K562 (cell line): ENCODE data around the gene NAA38. TPM values are rescaled to one million over a fixed set of nuclear protein-coding genes. Genes with fewer than 3 reads are reported as not detected.

Source experiments
- ATAC-seq: fragments of 200-7000 bp; cut with Tn5 transposase; 3 replicates; pipeline ENCODE4 v1.9.1; 2020; ENCODE audit warnings: moderate library complexity
- BruUV-seq: library from RNA; stranded (reverse); fragments of 400-500 nt; replicated peaks from 2 replicates; lab custom pipeline; 2021; lab: Mats Ljungman, UMichigan
- CTCF ChIA-PET: fragments of 300-600 bp; formaldehyde crosslinking; extraction: SDS; loops from one replicate; lab custom pipeline; 2021; ENCODE audit warnings: low intra/inter-chr PET ratio; lab: Yijun Ruan, JAX
- POLR2A ChIA-PET: fragments of 300-600, 350-650 bp; sonication (Branson Sonifier 250); formaldehyde crosslinking; extraction: SDS; loops from one replicate; lab custom pipeline; 2021; ENCODE audit warnings: antibody characterized with exemption, inconsistent platforms; lab: Yijun Ruan, JAX
- DNase-seq, 4 experiments: peaks; one replicate each; pipeline versions ENCODE4 v3.0.0 to v3.0.0-alpha.2; 2011 to 2018; ENCODE audit warnings: low spot score in 3 of 4, mixed read lengths in 3 of 4; ENCODE audit errors: extremely low read depth in 1 of 4
- FAIRE-seq: peaks from 2 replicates; lab custom pipeline; 2011; peaks lifted over from hg19 to GRCh38; lab: Jason Lieb, UNC
- H2AFZ ChIP-seq: 2 replicates; pipeline ENCODE4 v1.6.0; 2011; ENCODE audit warnings: low read depth, low read length, control low read depth, inconsistent platforms
- H3K27ac ChIP-seq: fragments of 200-600 bp; 3 replicates; pipeline ENCODE4 v1.8.0; 2011; ENCODE audit warnings: low read depth, mild to moderate bottlenecking, control low read depth, inconsistent platforms, low read length, moderate library complexity, mixed read lengths; ENCODE audit errors: extremely low read depth
- H3K27me3 ChIP-seq, 2 experiments: fragments of 300-600 bp in 1 of 2; 2 replicates in 1 of 2; 3 replicates in 1 of 2; pipeline versions ENCODE4 v1.6.0 to v1.8.0; 2011; ENCODE audit warnings: inconsistent platforms in 2 of 2, low read length in 2 of 2, mild to moderate bottlenecking in 1 of 2, mixed read lengths in 1 of 2, moderate library complexity in 1 of 2; ENCODE audit not compliant: control insufficient read depth in 2 of 2, insufficient read depth in 2 of 2
- H3K36me3 ChIP-seq: fragments of 300-600 bp; 3 replicates; pipeline ENCODE4 v1.8.0; 2011; ENCODE audit warnings: mild to moderate bottlenecking, low read length, inconsistent platforms; ENCODE audit not compliant: control insufficient read depth, insufficient read depth
- H3K4me1 ChIP-seq, 2 experiments: fragments of 200-600 bp in 1 of 2; replicated peaks in 1 of 2; 2 replicates in 1 of 2; 3 replicates in 1 of 2; pipeline versions ENCODE4 v1.5.1 to v1.8.0; 2011; ENCODE audit warnings: inconsistent platforms in 2 of 2, low read length in 2 of 2, mild to moderate bottlenecking in 1 of 2, mixed read lengths in 1 of 2, moderate library complexity in 1 of 2; ENCODE audit not compliant: control insufficient read depth in 2 of 2, insufficient read depth in 2 of 2
- H3K4me2 ChIP-seq: 2 replicates; pipeline ENCODE4 v1.6.1; 2011; ENCODE audit warnings: low read length, control low read depth, inconsistent platforms, mixed read lengths; ENCODE audit not compliant: insufficient read depth
- H3K4me3 ChIP-seq: fragments of 200-600 bp; sonication (generic), shearing (Covaris generic); 2 replicates; pipeline ENCODE4 v1.5.1; 2016; ENCODE audit warnings: control low read depth, inconsistent platforms
- H3K79me2 ChIP-seq: fragments of 200-600 bp; 3 replicates; pipeline ENCODE4 v1.8.0; 2011; ENCODE audit warnings: low read length, inconsistent platforms; ENCODE audit not compliant: control insufficient read depth, insufficient read depth
- H3K9ac ChIP-seq, 2 experiments: 2 replicates each; pipeline versions ENCODE4 v1.6.0 to v1.6.1; 2011; ENCODE audit warnings: low read depth in 2 of 2, low read length in 2 of 2, control low read depth in 1 of 2, inconsistent platforms in 1 of 2, mild to moderate bottlenecking in 1 of 2, mixed read lengths in 1 of 2; ENCODE audit not compliant: insufficient read depth in 1 of 2
- H3K9me1 ChIP-seq: one replicate; pipeline ENCODE4 v1.6.0; 2011; ENCODE audit warnings: inconsistent platforms, mild to moderate bottlenecking, low read length, moderate library complexity; ENCODE audit not compliant: control insufficient read depth, insufficient read depth
- H3K9me3 ChIP-seq: replicated peaks from 2 replicates; pipeline ENCODE4 v1.5.1; 2011; ENCODE audit warnings: low read depth, low read length, inconsistent platforms; ENCODE audit not compliant: control insufficient read depth, insufficient read depth
- H4K20me1 ChIP-seq: replicated peaks from 2 replicates; pipeline ENCODE4 v1.6.1; 2011; ENCODE audit warnings: low read length, inconsistent platforms, mixed read lengths; ENCODE audit not compliant: control insufficient read depth, insufficient read depth
- ATF7 ChIP-seq: fragments of 450-650 bp; IDR thresholded peaks from 2 replicates; pipeline ENCODE4 v1.7.1; 2014; ENCODE audit warnings: mild to moderate bottlenecking, moderate library complexity
- KLF13 ChIP-seq: fragments of 450-650 bp; IDR thresholded peaks from 2 replicates; pipeline ENCODE4 v1.6.1; 2016; ENCODE audit warnings: missing genetic modification characterization, low read depth, mild to moderate bottlenecking, missing compliant biosample characterization, moderate library complexity, borderline replicate concordance
- NCOA1 ChIP-seq: fragments of 450-650 bp; IDR thresholded peaks from 2 replicates; pipeline ENCODE4 v1.6.1; 2016; ENCODE audit warnings: low read depth
- NCOA2 ChIP-seq, 2 experiments: fragments of 450-650 bp; IDR thresholded peaks; 2 replicates each; pipeline ENCODE4 v1.6.1; 2018; ENCODE audit warnings: mild to moderate bottlenecking in 2 of 2, moderate library complexity in 1 of 2; ENCODE audit not compliant: partially characterized antibody in 2 of 2
- POLR2AphosphoS2 ChIP-seq: IDR thresholded peaks from 2 replicates; pipeline ENCODE4 v1.6.1; 2012; ENCODE audit warnings: low read length, improper control_type of control experiment
- SIX5 ChIP-seq, 2 experiments: IDR thresholded peaks; 2 replicates each; pipeline ENCODE4 v1.6.1; 2011; ENCODE audit warnings: low read length in 2 of 2, borderline replicate concordance in 1 of 2, low read depth in 1 of 2, mild to moderate bottlenecking in 1 of 2, moderate library complexity in 1 of 2; ENCODE audit not compliant: insufficient read depth in 1 of 2
- TRIM24 ChIP-seq, 2 experiments: fragments of 450-650 bp; IDR thresholded peaks; 2 replicates each; pipeline ENCODE4 v1.6.1; 2016
- ZNF133 ChIP-seq: fragments of 250-450 bp; sonication (Bioruptor Pico); IDR thresholded peaks from 2 replicates; pipeline ENCODE4 v1.4.0; 2020; ENCODE audit warnings: mild to moderate bottlenecking
- ZNF354B ChIP-seq: fragments of 250-450 bp; sonication (Bioruptor Pico); IDR thresholded peaks from 2 replicates; pipeline ENCODE4 v1.4.0; 2020
- ZNF408 ChIP-seq: fragments of 250-450 bp; sonication (Bioruptor Pico); IDR thresholded peaks from 2 replicates; pipeline ENCODE4 v1.4.0; 2020; ENCODE audit warnings: low read depth, mild to moderate bottlenecking, moderate library complexity
- ZNF644 ChIP-seq: fragments of 200-800 bp; sonication (Bioruptor generic); IDR thresholded peaks from 2 replicates; pipeline ENCODE4 v1.6.1; 2016; ENCODE audit warnings: low read depth, missing genetic modification characterization, missing compliant biosample characterization
- ZNF696 ChIP-seq: fragments of 250-450 bp; sonication (Bioruptor Pico); conservative IDR thresholded peaks from 2 replicates; pipeline ENCODE4 v1.4.0; 2020; ENCODE audit warnings: mild to moderate bottlenecking, moderate library complexity
- ZSCAN32 ChIP-seq: fragments of 450-650 bp; formaldehyde crosslinking; IDR thresholded peaks from 2 replicates; pipeline ENCODE4 v1.4.0; 2020; ENCODE audit warnings: mild to moderate bottlenecking, moderate library complexity
- WGBS: fragments of 100-300 bp; shearing (Covaris generic); methylation state at CpG from one replicate; pipeline ENCODE4 v1.1.6; 2016; ENCODE audit warnings: low coverage, mixed read lengths; ENCODE audit not compliant: insufficient coverage; ENCODE audit errors: missing lambda C conversion rate; 5-methylcytosine and 5-hydroxymethylcytosine counted together
- in situ Hi-C: fragments of 300-500 bp; cut with MboI; formaldehyde crosslinking; loops from 4 replicates; pipeline ENCODE4 v1.15.0; 2018; ENCODE audit warnings: inconsistent platforms, mixed read lengths
- intact Hi-C: fragments of 100-400 bp; cut with micrococcal nuclease; formaldehyde crosslinking; loops from 2 replicates; pipeline ENCODE4 v1.14.2; 2022
- polyA plus RNA-seq, 8 experiments: library from polyadenylated mRNA; depleted of rRNA in 4 of 8; stranded (reverse) in 5 of 8; unstranded in 3 of 8; fragments of >200 nt; fragmentation: Nextera tagmentation in 2 of 8; fragmentation: Illumina TruSeq in 1 of 8; extraction: Ambion mirVana in 2 of 8; extraction: Trizol in 1 of 8; gene quantifications; 2 replicates each; pipeline versions ENCODE4 v1.2.1 to v1.2.3, GENCODE V29; 2011 to 2014; ENCODE audit warnings: inconsistent platforms in 1 of 8, missing spikeins in 1 of 8
- total RNA-seq, 7 experiments: library from RNA; depleted of rRNA in 6 of 7; stranded (reverse); fragments of >200 nt in 6 of 7; fragmentation: Illumina TruSeq in 2 of 7; extraction: Trizol in 2 of 7; gene quantifications; 2 replicates each; pipeline versions ENCODE4 v1.2.1 to v1.2.3, GENCODE V29; 2011 to 2021; ENCODE audit warnings: low replicate concordance in 1 of 7
- TF ChIP-seq, protein P1 (sequence below): fragments of 250-450 bp; sonication (Bioruptor Pico); IDR thresholded peaks from 2 replicates; pipeline ENCODE4 v1.8.0; 2021; ENCODE audit warnings: moderate library complexity, mild to moderate bottlenecking, inconsistent platforms
- TF ChIP-seq, protein P2 (sequence below): fragments of 250-450 bp; sonication (Bioruptor Pico); IDR thresholded peaks from 2 replicates; pipeline ENCODE4 v1.8.0; 2022; ENCODE audit warnings: inconsistent platforms
- TF ChIP-seq, protein P3 (sequence below): fragments of 250-450 bp; sonication (Bioruptor Pico); IDR thresholded peaks from 2 replicates; pipeline ENCODE4 v1.9.0; 2021; ENCODE audit warnings: mild to moderate bottlenecking, inconsistent platforms

The NAA38 gene
- total and polyA plus RNA-seq, 9 of the 15 experiments (the other 6 are each of a cell fraction or from before 2014, with no cell fraction given) = 16.4 to 99.8 (median 57.3) TPM

DNA sequence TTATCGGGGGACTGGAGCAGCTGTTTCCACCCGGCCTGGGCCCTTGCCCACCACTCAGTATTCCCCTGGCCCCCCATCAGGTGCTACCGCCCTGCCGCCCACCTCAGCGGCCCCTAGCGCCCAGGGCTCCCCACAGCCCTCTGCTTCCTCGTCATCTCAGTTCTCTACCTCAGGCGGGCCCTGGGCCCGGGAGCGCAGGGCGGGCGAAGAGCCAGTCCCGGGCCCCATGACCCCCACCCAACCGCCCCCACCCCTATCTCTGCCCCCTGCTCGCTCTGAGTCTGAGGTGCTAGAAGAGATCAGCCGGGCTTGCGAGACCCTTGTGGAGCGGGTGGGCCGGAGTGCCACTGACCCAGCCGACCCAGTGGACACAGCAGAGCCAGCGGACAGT, 8.6 kb downstream of the NAA38 start (continued):
- TF ChIP-seq, protein P1, sequence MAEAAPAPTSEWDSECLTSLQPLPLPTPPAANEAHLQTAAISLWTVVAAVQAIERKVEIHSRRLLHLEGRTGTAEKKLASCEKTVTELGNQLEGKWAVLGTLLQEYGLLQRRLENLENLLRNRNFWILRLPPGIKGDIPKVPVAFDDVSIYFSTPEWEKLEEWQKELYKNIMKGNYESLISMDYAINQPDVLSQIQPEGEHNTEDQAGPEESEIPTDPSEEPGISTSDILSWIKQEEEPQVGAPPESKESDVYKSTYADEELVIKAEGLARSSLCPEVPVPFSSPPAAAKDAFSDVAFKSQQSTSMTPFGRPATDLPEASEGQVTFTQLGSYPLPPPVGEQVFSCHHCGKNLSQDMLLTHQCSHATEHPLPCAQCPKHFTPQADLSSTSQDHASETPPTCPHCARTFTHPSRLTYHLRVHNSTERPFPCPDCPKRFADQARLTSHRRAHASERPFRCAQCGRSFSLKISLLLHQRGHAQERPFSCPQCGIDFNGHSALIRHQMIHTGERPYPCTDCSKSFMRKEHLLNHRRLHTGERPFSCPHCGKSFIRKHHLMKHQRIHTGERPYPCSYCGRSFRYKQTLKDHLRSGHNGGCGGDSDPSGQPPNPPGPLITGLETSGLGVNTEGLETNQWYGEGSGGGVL (CRISPR knock-in tag) = no peak
- TF ChIP-seq ZNF354B (CRISPR knock-in tag) = no peak
- no peak for TF ChIP-seq ZSCAN32 (CRISPR knock-in tag)
- TF ChIP-seq, protein P2, sequence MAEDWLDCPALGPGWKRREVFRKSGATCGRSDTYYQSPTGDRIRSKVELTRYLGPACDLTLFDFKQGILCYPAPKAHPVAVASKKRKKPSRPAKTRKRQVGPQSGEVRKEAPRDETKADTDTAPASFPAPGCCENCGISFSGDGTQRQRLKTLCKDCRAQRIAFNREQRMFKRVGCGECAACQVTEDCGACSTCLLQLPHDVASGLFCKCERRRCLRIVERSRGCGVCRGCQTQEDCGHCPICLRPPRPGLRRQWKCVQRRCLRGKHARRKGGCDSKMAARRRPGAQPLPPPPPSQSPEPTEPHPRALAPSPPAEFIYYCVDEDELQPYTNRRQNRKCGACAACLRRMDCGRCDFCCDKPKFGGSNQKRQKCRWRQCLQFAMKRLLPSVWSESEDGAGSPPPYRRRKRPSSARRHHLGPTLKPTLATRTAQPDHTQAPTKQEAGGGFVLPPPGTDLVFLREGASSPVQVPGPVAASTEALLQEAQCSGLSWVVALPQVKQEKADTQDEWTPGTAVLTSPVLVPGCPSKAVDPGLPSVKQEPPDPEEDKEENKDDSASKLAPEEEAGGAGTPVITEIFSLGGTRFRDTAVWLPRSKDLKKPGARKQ (CRISPR knock-in tag) = no peak

DNA sequence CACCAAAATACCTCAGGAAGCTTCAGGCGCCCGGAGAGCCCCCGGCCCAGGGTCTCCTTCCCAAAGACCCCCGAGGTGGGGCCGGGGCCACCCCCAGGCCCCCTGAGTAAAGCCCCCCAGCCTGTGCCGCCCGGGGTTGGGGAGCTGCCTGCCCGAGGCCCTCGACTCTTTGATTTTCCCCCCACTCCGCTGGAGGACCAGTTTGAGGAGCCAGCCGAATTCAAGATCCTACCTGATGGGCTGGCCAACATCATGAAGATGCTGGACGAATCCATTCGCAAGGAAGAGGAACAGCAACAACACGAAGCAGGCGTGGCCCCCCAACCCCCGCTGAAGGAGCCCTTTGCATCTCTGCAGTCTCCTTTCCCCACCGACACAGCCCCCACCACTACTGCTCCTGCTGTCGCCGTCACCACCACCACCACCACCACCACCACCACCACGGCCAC, 9.2 kb downstream of the NAA38 start:
- intact Hi-C loops = no loop called here
- WGBS = 100% methylated on average over 2 of the region's 20 CpGs
- ChIA-PET POLR2A (interaction anchor here (1.3 to 1.6 kb wide), 2 partner anchors 9 kb away, joined by 4 to 6 read pairs; partner anchors contain the start of genes CYB5D1 and NAA38), CTCF (no interaction called here)
- no peak overlapping the region for H3K4me2 ChIP-seq
- no TSS peak for BruUV-seq
- FAIRE-seq (no peak), ATAC-seq (no peak), DNase-seq (no peak)
- peaks cover 70% of the 10 kb centered on the region; the same call in 2 of the 3 replicates for H3K36me3 ChIP-seq
- H3K9me3 ChIP-seq = no peaks in the 10 kb centered on the region
- H3K79me2 ChIP-seq = peaks cover 26% of the 10 kb centered on the region
- H3K9me1 ChIP-seq = peaks cover 3% of the 10 kb centered on the region
- in situ Hi-C loops = no loop called here
- no peak overlapping the region for H3K27ac ChIP-seq
- H3K27me3 ChIP-seq = no peaks in the 10 kb centered on the region
- H4K20me1 ChIP-seq = peaks cover 4% of the 10 kb centered on the region; the same call in 1 of the 2 replicates
- no peak overlapping the region for H3K9ac ChIP-seq
- H3K4me1 ChIP-seq = peaks cover 0 to 39% of the 10 kb centered on the region in 2 experiments; a peak in 3 of 5 replicates
- H3K4me3 ChIP-seq = no peak overlapping the region
- H2AFZ ChIP-seq = no peak overlapping the region
- TF ChIP-seq, protein P3, sequence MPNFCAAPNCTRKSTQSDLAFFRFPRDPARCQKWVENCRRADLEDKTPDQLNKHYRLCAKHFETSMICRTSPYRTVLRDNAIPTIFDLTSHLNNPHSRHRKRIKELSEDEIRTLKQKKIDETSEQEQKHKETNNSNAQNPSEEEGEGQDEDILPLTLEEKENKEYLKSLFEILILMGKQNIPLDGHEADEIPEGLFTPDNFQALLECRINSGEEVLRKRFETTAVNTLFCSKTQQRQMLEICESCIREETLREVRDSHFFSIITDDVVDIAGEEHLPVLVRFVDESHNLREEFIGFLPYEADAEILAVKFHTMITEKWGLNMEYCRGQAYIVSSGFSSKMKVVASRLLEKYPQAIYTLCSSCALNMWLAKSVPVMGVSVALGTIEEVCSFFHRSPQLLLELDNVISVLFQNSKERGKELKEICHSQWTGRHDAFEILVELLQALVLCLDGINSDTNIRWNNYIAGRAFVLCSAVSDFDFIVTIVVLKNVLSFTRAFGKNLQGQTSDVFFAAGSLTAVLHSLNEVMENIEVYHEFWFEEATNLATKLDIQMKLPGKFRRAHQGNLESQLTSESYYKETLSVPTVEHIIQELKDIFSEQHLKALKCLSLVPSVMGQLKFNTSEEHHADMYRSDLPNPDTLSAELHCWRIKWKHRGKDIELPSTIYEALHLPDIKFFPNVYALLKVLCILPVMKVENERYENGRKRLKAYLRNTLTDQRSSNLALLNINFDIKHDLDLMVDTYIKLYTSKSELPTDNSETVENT (CRISPR knock-in tag) = no peak
- no peak for TF ChIP-seq ATF7
- no peak for TF ChIP-seq POLR2AphosphoS2
- no peak for TF ChIP-seq ZNF696
- no peak for TF ChIP-seq KLF13
- TF ChIP-seq ZNF133 = no peak
- no peak for TF ChIP-seq ZNF408 (CRISPR knock-in tag)
- TF ChIP-seq TRIM24 (IDR thresholded peaks at IDR 0.05) = no peak
- TF ChIP-seq NCOA1 = no peak
- TF ChIP-seq ZNF644 = no peak
- TF ChIP-seq SIX5 (IDR thresholded peaks at IDR 0.05; ENCODE audit: borderline replicate concordance in 1 of 2, insufficient read depth in 1 of 2, low read depth in 1 of 2, low read length in 2 of 2) = no peak
- TF ChIP-seq ZSCAN32 (CRISPR knock-in tag) = no peak
- no peak for TF ChIP-seq NCOA2 (IDR thresholded peaks at IDR 0.05; ENCODE audit: partially characterized antibody in 2 of 2)
